Activated gamma-delta T cell (primary cell): ENCODE measurements around the gene SMS.
A peak's percentile ranks its signal among the peaks of the same experiment; 100 is the strongest.

Experiments used
- DNase-seq: peaks from one replicate; lab custom pipeline; 2025; lab: John Stamatoyannopoulos, UW
- total RNA-seq, 2 donors: gene quantifications; one replicate each; lab custom pipeline; 2026; lab: John Stamatoyannopoulos, UW

The SMS gene
- total RNA-seq = 21.6 to 28.0 reads per million in 2 donors

- peak; percentile 34 for DNase-seq
Observed at GRCh38 chrX:21940356-21940829, at the start of gene SMS. Gene SMS, plus strand, starts transcription at chrX:21940709. Its CDS starts 116 bp downstream, at chrX:21940825.

- DNase-seq = no peak
Observed at GRCh38 chrX:21905313-21905712, 35.2 kb upstream of the SMS start.

GRCh38 chrX:21905953-21906352 is 34.6 kb upstream of the SMS start:
- DNase-seq = no peak

- DNase-seq = no peak
Observed at GRCh38 chrX:21907260-21907659, 33.2 kb upstream of the SMS start.

GRCh38 chrX:21911481-21911880 is 29.0 kb upstream of the SMS start:
- DNase-seq = no peak

GRCh38 chrX:21912220-21912619 is 28.3 kb upstream of the SMS start:
- no peak for DNase-seq

- no peak for DNase-seq
Observed at GRCh38 chrX:21912989-21913388, 27.5 kb upstream of the SMS start.

GRCh38 chrX:21926116-21926515 is 14.4 kb upstream of the SMS start:
- no peak for DNase-seq

- no peak for DNase-seq
Observed at GRCh38 chrX:21926527-21927278, 13.8 kb upstream of the SMS start.

GRCh38 chrX:21929209-21929608 is 11.3 kb upstream of the SMS start:
- DNase-seq = no peak

- no peak for DNase-seq
Observed at GRCh38 chrX:21930986-21931385, 9.5 kb upstream of the SMS start.

GRCh38 chrX:21932292-21933002 is 8.1 kb upstream of the SMS start:
- no peak for DNase-seq

GRCh38 chrX:21933077-21933476 is 7.4 kb upstream of the SMS start:
- DNase-seq = no peak

- DNase-seq = no peak
Observed at GRCh38 chrX:21934414-21934813, 6.1 kb upstream of the SMS start.

GRCh38 chrX:21939906-21940305 is 603 bp upstream of the SMS start:
- DNase-seq = no peak

- no peak for DNase-seq
Observed at GRCh38 chrX:21943460-21944135, 3.1 kb downstream of the SMS start.

- no peak for DNase-seq
Observed at GRCh38 chrX:21944136-21944615, 3.7 kb downstream of the SMS start.

- no peak for DNase-seq
Observed at GRCh38 chrX:21946925-21947641, 6.6 kb downstream of the SMS start.

GRCh38 chrX:21947671-21948070 is 7.2 kb downstream of the SMS start:
- no peak for DNase-seq

- no peak for DNase-seq
Observed at GRCh38 chrX:21948897-21949578, 8.5 kb downstream of the SMS start.

- no peak for DNase-seq
Observed at GRCh38 chrX:21949689-21950088, 9.2 kb downstream of the SMS start.
